HG02852 (cell line): ENCODE measurements around the gene TSHZ1.

Experiments used
- ATAC-seq: cut with Tn5 transposase; IDR thresholded peaks from one replicate; pipeline ENCODE4 v1.9.1; 2021; ENCODE audit warnings: mild to moderate bottlenecking, moderate library complexity; ENCODE audit not compliant: unreplicated experiment

TSHZ1 gene

GRCh38 chr18:75206452-75207309 is 3.9 kb upstream of the TSHZ1 start:
- ATAC-seq, result no peak

GRCh38 chr18:75207310-75208154 is 3.1 kb upstream of the TSHZ1 start:
- no peak for ATAC-seq

GRCh38 chr18:75208155-75208835 is 2.3 kb upstream of the TSHZ1 start:
- ATAC-seq, result peak; percentile 5

DNA sequence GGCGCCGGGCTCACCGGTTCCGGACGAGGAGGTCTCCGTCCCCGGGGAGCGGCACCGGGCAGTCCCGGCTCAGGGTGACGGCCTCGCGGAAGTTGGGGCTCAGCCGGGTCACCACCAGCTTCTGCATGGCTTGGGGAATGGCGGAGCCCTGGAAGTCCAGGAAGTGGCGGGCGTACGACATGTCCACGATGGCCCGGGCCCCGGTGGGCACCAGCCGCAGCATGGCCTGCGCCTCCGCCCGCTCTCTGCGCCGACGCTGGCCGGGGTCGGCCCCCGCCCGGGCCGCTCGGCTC is 1.8 kb upstream of the TSHZ1 start:
- peak; percentile 8 for ATAC-seq

DNA sequence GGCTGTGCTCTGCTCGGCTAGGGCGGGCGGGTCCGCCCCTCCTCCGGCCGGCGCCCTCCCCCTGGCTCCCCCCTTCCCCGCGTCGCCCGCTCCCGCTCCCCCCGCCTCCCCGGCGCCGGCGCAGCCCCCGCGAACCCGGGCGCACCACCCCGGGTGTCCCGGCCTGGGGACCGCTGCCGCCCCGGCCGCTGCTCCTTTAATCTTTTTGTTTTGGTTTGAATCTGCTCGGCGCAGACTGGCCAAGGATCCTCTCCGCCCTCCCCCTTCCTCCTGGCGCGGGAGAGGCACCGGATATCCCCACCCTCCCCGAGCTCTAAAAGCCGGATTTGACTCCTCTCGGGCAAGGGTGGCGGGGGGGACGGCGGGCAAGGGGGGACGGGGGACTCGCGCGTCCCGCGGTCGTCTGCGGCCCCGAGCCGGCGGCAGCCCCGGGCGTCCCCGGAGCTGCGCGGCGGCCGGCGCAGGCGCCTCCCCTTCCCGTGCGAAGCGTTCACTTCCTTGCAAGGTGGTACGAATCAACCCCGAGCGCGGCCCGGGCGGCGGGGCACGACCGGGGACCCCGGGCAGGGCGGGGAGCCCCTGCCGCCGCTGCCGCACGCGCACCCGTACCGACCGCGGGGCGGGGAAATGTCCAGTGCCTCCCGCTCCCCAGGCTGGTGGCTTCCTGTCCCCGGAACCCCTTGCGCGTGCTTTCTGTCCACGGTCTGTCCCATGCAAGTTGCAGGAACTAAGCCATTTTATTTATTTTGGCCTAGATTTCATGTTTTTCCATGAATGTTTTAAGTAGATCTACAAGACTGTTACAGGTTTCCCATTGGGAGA is 1.3 kb upstream of the TSHZ1 start, which contains the start of gene PTGR3:
PTGR3 (minus strand) TSS at position 11 of the 822 bp plus-strand sequence. CDS start 81 bp downstream, outside the sequence.
- peak; percentile 43 for ATAC-seq

DNA sequence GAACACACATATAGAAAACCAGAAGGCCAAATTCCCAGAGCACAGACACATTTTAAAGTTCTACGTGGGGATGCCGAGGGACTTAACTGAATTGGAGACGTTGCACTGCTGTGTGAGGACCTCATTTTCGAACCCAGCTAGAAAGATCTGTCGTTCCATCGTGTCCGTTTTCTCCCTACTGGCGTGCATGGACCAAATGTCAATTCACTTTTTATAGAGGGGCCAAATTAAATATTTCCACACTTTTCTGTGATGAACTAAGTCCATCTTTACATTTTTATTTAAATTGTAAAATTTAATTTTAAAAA is 692 bp upstream of the TSHZ1 start:
- ATAC-seq, result no peak

DNA sequence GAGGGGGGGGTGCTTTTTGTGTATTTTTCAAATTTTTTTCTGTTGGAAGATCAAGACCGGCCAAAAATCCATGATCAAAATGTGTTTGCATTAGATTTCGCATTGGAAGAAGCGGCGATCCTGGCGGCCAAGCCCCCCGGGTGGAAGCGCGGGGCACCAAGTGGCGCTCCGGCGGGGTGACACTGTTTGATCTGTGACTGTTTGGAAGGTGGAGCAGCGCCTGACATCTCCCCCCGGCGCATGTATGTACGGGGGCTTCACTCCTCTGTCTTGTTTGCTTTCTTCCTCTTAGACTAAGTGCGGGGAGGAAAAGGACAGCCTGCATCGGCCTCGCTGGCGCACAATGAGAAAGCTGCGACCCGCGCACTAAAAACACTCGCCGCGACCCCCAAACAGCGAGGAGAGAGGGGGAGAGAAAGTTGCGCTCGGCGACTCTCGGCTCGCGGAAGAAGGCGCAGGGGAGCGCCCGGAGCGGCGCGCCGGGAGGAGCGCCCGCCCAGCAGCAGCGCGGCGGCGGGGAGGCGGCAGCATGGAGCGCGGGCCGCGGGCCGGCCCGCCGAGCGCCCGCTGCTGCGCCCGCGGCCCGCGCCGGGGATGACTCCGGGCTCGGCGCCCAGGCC is 515 bp downstream of the TSHZ1 start:
- no peak for ATAC-seq

DNA sequence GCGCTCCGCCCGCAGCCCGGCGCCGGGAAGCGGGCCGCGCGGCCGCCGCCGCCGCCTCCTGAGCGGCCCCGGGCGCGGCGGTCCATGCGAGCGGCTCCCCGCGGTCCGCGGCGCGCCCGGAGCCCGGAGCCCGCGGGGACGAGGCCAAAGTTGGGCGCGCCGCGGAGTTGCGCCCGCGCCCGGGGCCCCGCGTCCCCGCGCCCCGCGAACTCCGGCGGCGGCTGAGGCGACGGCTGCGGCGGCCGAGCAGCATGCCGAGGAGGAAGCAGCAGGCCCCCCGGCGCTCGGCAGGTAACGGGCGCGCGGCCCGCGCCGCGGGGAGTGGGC is 992 bp downstream of the TSHZ1 start:
- no peak for ATAC-seq

GRCh38 chr18:75211953-75212750 is 1.6 kb downstream of the TSHZ1 start:
- ATAC-seq, result no peak

GRCh38 chr18:75212751-75213090 is 2.1 kb downstream of the TSHZ1 start:
- no peak for ATAC-seq

- ATAC-seq, result no peak
These were observed 3.2 kb downstream of the TSHZ1 start for GRCh38 chr18:75213611-75214331.

GRCh38 chr18:75214332-75214690 is 3.7 kb downstream of the TSHZ1 start:
- no peak for ATAC-seq

DNA sequence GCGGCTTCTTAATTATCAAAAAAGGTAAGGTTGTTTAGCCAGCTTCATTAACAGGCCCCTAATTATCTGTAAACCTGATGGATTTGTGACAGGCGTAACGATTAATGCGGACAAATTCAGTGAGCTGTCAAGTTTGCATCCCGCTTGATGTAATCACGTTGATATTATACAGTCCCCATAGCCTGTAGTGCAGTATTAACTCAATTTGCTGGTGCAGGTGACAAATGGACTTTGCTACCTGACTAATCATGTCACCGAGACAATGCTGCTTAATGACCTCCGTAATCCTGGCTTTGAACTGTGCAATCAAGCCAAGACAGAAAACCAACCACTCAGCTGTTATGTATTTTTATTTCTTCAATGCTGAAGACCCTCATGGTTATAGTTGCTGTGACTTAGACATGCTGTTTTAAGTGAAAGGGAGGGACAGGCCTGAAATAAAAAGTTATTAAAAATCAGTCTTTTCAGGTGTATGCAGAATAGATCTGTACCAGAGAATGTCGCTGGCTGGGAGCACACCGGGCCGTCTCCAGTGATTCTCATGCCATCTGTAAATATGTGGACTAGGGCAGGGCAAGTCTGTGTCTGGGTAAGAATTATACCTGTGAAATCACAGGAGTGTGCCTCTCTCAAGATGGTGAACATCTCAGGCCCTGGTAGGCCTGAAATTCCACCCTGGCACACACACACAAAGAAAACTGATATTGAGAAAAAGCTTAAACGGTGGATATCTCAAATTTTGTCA is 4.3 kb downstream of the TSHZ1 start:
- ATAC-seq, result no peak

- no peak for ATAC-seq
These were observed 5.1 kb downstream of the TSHZ1 start for GRCh38 chr18:75215663-75216062.

DNA sequence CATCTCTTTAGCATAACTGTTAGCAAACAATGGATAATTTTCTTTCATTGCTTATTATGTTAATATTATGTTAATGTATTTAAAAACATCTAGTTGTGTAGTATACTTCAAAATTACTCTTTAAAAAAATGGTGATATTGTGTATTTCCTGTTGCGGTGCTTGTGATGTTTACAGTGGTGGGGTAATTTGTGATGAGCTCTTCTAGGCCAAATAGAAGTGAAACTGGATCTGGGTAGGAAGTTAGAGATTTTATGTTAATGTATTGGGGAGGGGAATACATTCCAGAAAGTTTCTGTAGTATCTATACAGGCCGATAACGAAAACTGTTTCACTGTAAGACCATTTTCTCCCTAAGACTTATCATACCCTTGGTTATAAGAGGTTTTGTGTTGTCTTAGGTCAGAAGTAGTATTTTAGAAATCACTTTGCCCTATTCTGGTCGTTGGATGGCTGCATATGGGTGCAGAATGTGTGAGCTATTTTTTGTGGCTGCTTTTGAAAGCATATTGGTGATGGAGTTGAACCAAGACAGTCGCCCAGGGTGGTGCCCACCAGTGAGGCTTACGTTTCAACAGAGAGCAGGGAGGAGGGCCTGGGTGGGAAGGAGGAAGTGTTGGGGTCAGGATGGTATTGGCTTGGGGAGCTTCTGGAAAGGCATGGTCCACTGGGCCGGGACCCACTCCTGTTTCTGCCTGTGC is 5.8 kb downstream of the TSHZ1 start:
- ATAC-seq, result no peak

- ATAC-seq, result no peak
These were observed 6.5 kb downstream of the TSHZ1 start for GRCh38 chr18:75216911-75217689.
